WTC11 (cell line): Measurements from ENCODE around the gene CNTNAP2. TPM values are rescaled to one million over a fixed set of nuclear protein-coding genes. Genes with fewer than 3 reads are reported as not detected.
A peak's percentile ranks its signal among the peaks of the same experiment; 100 is the strongest.

Experiments
- ATAC-seq: fragments of 200-7000 bp; cut with Tn5 transposase; 2 replicates; pipeline ENCODE4 v1.10.0; 2021; ENCODE audit warnings: mild to moderate bottlenecking, moderate library complexity
- CTCF ChIA-PET: fragments of 300-600 bp; sonication (Branson Sonifier 250); formaldehyde crosslinking; loops from one replicate; lab custom pipeline; 2021; ENCODE audit warnings: antibody characterized with exemption; lab: Charles Lee
- POLR2A ChIA-PET: fragments of 350-600 bp; sonication (Branson Sonifier 250); formaldehyde crosslinking; loops from one replicate; lab custom pipeline; 2021; ENCODE audit warnings: antibody characterized with exemption; lab: Charles Lee
- DNase-seq: peaks from one replicate; pipeline ENCODE4 v3.0.0; 2021; ENCODE audit warnings: low spot score
- H3K27ac Mint-ChIP-seq: 2 replicates; pipeline ENCODE4 v1.8.0; 2021; ENCODE audit warnings: mixed read lengths
- H3K27me3 Mint-ChIP-seq: 2 replicates; pipeline ENCODE4 v1.8.0; 2021; ENCODE audit warnings: low read depth, mild to moderate bottlenecking, moderate library complexity, mixed read lengths
- H3K36me3 Mint-ChIP-seq: 2 replicates; pipeline ENCODE4 v1.8.0; 2021; ENCODE audit warnings: mixed read lengths
- H3K4me1 Mint-ChIP-seq: 2 replicates; pipeline ENCODE4 v1.8.0; 2022; ENCODE audit warnings: mixed read lengths
- H3K4me3 Mint-ChIP-seq: 2 replicates; pipeline ENCODE4 v1.8.0; 2021; ENCODE audit warnings: mild to moderate bottlenecking, moderate library complexity, mixed read lengths
- H3K9me3 Mint-ChIP-seq: 2 replicates; pipeline ENCODE4 v1.8.0; 2021; ENCODE audit warnings: mixed read lengths
- GTF2I ChIP-seq: fragments of 250-450 bp; sonication (Bioruptor Pico); conservative IDR thresholded peaks from 2 replicates; pipeline ENCODE4 v1.4.0; 2021; ENCODE audit warnings: mild to moderate bottlenecking
- JAZF1 ChIP-seq: fragments of 250-450 bp; sonication (Bioruptor Pico); IDR thresholded peaks from 2 replicates; pipeline ENCODE4 v1.9.0; 2021; ENCODE audit warnings: moderate library complexity, mild to moderate bottlenecking, inconsistent platforms
- KAT7 ChIP-seq: sonication (generic); formaldehyde crosslinking; IDR thresholded peaks from 2 replicates; pipeline ENCODE4 v1.8.1; 2023; ENCODE audit warnings: missing genetic modification reagents, mild to moderate bottlenecking, borderline replicate concordance
- MXD4 ChIP-seq: fragments of 250-450 bp; sonication (Bioruptor Pico); IDR thresholded peaks from 2 replicates; pipeline ENCODE4 v1.8.0; 2021; ENCODE audit warnings: mild to moderate bottlenecking, moderate library complexity, borderline replicate concordance
- ZNF423 ChIP-seq: fragments of 250-450 bp; sonication (Bioruptor Pico); IDR thresholded peaks from 2 replicates; pipeline ENCODE4 v2.1.2; 2022; ENCODE audit warnings: mild to moderate bottlenecking, moderate library complexity
- total RNA-seq: library from RNA; stranded (reverse); gene quantifications from 3 replicates; pipeline ENCODE4 v1.2.3, GENCODE V29; 2021
- TF ChIP-seq, protein P1 (sequence below): fragments of 250-450 bp; sonication (Bioruptor Pico); IDR thresholded peaks from 2 replicates; pipeline ENCODE4 v1.9.0; 2021; ENCODE audit warnings: mild to moderate bottlenecking
- TF ChIP-seq, protein P2 (sequence below): sonication (generic); formaldehyde crosslinking; IDR thresholded peaks from 2 replicates; pipeline ENCODE4 v1.8.1; 2022; ENCODE audit warnings: low read depth, mild to moderate bottlenecking, moderate library complexity, missing genetic modification reagents, borderline replicate concordance
- TF ChIP-seq, protein P3 (sequence below): sonication (generic); formaldehyde crosslinking; IDR thresholded peaks from 2 replicates; pipeline ENCODE4 v1.8.1; 2023; ENCODE audit warnings: mild to moderate bottlenecking, missing genetic modification reagents, moderate library complexity
- TF ChIP-seq, protein P4 (sequence below): fragments of 250-450 bp; sonication (Bioruptor Pico); IDR thresholded peaks from 2 replicates; pipeline ENCODE4 v1.9.0; 2021; ENCODE audit warnings: mild to moderate bottlenecking, borderline replicate concordance
- TF ChIP-seq, protein P5 (sequence below): sonication (generic); formaldehyde crosslinking; IDR thresholded peaks from 2 replicates; pipeline ENCODE4 v1.8.0; 2022; ENCODE audit warnings: mild to moderate bottlenecking, missing genetic modification reagents

CNTNAP2 gene
- total RNA-seq, 1 experiment from 2014 or later, result 63.8 TPM

DNA sequence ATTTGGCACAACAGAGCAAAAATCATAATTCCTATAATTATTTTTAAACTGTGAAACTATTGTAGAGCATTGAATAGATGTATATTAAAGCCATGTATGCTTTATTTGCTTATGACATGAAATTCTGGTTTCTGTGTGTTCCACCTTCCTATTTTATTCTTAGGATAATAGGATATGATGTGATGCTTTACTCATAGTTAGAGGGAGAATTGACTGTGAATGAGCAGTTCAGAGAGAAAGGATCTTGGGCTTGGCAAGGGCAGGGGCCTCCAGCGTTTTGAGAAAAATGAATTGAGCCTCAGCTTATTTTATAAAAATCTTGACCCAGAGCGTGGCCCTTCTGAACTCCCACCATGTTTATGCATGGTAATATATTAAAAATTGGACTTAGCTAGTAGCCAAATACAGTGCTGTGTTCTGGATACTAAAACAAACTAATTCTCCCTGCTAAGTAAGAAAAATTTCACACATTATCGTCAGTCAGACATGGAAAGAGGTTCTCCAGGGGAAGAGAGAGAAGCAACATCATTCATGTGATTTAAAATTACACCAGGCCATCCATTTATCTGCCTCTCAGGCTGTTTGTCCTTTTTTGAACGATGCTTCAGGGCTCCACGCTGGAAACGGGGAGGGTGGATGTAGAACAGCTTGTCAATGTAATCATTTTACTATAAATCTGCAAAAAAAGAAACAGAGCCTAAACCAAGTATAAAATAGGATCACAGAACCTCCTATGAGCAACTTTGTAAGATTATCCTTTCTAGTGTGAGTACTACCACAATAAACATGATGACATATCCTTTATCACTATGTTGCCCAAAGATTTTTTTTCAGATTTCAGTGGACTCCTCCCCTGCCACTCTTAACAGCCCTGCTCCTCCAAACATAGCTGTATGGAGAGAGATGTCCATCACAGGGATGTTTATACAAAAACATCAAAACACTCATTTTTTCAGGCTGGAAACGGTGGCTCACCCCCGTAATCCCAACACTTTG lies 2215.9 kb downstream of the CNTNAP2 start:
- no peak for ATAC-seq
- no peak for DNase-seq
- H3K27me3 Mint-ChIP-seq, result peaks cover 4% of the 10 kb centered on the region
- ChIA-PET CTCF (no interaction called here), POLR2A (no interaction called here)
- TF ChIP-seq, protein P1, sequence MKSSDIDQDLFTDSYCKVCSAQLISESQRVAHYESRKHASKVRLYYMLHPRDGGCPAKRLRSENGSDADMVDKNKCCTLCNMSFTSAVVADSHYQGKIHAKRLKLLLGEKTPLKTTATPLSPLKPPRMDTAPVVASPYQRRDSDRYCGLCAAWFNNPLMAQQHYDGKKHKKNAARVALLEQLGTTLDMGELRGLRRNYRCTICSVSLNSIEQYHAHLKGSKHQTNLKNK (CRISPR knock-in tag), result no peak
- TF ChIP-seq, protein P2, sequence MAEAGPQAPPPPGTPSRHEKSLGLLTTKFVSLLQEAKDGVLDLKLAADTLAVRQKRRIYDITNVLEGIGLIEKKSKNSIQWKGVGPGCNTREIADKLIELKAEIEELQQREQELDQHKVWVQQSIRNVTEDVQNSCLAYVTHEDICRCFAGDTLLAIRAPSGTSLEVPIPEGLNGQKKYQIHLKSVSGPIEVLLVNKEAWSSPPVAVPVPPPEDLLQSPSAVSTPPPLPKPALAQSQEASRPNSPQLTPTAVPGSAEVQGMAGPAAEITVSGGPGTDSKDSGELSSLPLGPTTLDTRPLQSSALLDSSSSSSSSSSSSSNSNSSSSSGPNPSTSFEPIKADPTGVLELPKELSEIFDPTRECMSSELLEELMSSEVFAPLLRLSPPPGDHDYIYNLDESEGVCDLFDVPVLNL (CRISPR knock-in tag), result no peak
- TF ChIP-seq MXD4 (CRISPR knock-in tag) (no peak), KAT7 (CRISPR knock-in tag) (no peak), GTF2I (CRISPR knock-in tag) (no peak)
- TF ChIP-seq, protein P3, sequence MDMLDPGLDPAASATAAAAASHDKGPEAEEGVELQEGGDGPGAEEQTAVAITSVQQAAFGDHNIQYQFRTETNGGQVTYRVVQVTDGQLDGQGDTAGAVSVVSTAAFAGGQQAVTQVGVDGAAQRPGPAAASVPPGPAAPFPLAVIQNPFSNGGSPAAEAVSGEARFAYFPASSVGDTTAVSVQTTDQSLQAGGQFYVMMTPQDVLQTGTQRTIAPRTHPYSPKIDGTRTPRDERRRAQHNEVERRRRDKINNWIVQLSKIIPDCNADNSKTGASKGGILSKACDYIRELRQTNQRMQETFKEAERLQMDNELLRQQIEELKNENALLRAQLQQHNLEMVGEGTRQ, result no peak
- no peak overlapping the region for H3K4me3 Mint-ChIP-seq
- peaks cover 28% of the 10 kb centered on the region for H3K9me3 Mint-ChIP-seq
- H3K4me1 Mint-ChIP-seq, result peaks cover 32% of the 10 kb centered on the region
- H3K27ac Mint-ChIP-seq, result no peak overlapping the region
- H3K36me3 Mint-ChIP-seq, result peaks cover 20% of the 10 kb centered on the region

DNA sequence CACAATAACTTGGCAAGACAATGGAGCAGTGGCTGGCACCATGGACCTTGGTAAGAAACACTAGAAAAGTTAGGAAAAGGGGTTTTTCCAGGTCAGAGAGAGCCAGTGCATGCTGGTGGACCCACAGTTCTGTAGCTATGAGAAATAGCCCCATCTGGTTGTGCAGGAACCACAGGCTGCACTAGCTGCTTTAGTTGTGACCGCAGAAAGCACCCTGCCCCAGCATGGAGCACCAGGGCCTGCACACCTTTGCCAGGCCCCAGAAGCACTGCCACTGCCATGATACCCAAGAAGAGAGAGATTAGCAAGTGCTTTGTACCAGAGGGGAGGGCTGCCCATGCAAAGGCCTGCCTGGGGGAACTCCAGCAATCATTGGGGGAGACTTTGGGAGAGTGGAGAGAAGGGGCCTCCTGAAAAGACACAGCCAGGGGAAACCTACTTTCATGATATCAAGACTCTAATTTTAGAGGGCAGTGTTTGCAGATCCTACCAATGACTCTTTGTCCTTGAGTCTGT lies 2217.9 kb downstream of the CNTNAP2 start:
- CTCF ChIA-PET, result interaction anchor here (0.8 kb wide), 1 partner anchor 70 kb away, joined by 4 read pairs; no protein-coding TSS in a partner anchor
- Mint-ChIP-seq H3K9me3 (peaks cover 21% of the 10 kb centered on the region), H3K4me3 (no peak overlapping the region), H3K27me3 (peaks cover 7% of the 10 kb centered on the region)
- no peak for ATAC-seq
- POLR2A ChIA-PET, result interaction anchor here (0.6 kb wide), 2 partner anchors 1152 to 1292 kb away, joined by 6 read pairs; no protein-coding TSS in a partner anchor
- no peak for DNase-seq
- TF ChIP-seq, protein P4, sequence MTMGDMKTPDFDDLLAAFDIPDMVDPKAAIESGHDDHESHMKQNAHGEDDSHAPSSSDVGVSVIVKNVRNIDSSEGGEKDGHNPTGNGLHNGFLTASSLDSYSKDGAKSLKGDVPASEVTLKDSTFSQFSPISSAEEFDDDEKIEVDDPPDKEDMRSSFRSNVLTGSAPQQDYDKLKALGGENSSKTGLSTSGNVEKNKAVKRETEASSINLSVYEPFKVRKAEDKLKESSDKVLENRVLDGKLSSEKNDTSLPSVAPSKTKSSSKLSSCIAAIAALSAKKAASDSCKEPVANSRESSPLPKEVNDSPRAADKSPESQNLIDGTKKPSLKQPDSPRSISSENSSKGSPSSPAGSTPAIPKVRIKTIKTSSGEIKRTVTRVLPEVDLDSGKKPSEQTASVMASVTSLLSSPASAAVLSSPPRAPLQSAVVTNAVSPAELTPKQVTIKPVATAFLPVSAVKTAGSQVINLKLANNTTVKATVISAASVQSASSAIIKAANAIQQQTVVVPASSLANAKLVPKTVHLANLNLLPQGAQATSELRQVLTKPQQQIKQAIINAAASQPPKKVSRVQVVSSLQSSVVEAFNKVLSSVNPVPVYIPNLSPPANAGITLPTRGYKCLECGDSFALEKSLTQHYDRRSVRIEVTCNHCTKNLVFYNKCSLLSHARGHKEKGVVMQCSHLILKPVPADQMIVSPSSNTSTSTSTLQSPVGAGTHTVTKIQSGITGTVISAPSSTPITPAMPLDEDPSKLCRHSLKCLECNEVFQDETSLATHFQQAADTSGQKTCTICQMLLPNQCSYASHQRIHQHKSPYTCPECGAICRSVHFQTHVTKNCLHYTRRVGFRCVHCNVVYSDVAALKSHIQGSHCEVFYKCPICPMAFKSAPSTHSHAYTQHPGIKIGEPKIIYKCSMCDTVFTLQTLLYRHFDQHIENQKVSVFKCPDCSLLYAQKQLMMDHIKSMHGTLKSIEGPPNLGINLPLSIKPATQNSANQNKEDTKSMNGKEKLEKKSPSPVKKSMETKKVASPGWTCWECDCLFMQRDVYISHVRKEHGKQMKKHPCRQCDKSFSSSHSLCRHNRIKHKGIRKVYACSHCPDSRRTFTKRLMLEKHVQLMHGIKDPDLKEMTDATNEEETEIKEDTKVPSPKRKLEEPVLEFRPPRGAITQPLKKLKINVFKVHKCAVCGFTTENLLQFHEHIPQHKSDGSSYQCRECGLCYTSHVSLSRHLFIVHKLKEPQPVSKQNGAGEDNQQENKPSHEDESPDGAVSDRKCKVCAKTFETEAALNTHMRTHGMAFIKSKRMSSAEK (CRISPR knock-in tag), result no peak
- TF ChIP-seq JAZF1, result no peak
- TF ChIP-seq, all 79 proteins: peak for 0
- H3K27ac Mint-ChIP-seq, result no peak overlapping the region
- H3K36me3 Mint-ChIP-seq, result peaks cover 16% of the 10 kb centered on the region
- H3K4me1 Mint-ChIP-seq, result peaks cover 48% of the 10 kb centered on the region

DNA sequence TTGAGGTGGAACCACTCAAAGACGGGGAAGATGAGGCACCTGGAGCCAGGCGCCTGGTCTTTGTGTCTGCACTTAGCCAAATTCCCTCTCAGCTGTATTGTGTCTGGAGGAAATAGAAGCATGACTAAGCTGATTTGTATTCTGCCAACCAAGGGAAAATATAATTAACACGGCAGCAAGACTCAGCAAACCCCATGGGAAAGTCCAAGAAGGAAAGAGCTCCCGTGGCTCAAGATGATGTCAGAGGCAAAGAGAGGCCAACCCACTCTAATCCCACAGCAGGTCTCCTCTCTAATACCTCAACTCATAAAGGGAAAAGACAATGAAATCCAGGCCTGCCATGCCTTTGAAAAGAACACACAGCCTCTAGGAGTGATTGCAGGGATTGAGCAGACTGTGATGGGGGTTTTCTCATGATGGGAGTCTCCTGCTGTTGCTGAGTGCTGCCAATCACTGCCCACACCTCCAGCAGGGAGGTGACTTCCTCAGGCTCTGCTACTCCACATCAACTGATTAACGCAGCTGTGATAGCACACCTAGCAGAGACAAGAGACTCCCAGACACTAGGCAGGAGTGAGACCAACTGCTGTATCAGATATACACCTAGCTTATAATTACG lies 2218.5 kb downstream of the CNTNAP2 start:
- TF ChIP-seq ZNF423, result peak; percentile 40; the same call in 1 of the 2 replicates
- TF ChIP-seq, protein P5, sequence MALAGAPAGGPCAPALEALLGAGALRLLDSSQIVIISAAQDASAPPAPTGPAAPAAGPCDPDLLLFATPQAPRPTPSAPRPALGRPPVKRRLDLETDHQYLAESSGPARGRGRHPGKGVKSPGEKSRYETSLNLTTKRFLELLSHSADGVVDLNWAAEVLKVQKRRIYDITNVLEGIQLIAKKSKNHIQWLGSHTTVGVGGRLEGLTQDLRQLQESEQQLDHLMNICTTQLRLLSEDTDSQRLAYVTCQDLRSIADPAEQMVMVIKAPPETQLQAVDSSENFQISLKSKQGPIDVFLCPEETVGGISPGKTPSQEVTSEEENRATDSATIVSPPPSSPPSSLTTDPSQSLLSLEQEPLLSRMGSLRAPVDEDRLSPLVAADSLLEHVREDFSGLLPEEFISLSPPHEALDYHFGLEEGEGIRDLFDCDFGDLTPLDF (CRISPR knock-in tag), result no peak
- Mint-ChIP-seq H3K27me3 (peaks cover 6% of the 10 kb centered on the region), H3K27ac (peak overlapping the region; percentile 33; the same call in 1 of the 2 replicates), H3K4me3 (no peak overlapping the region), H3K4me1 (peaks cover 49% of the 10 kb centered on the region), H3K36me3 (peaks cover 11% of the 10 kb centered on the region), H3K9me3 (peaks cover 16% of the 10 kb centered on the region)
- ATAC-seq (peak; percentile 19), DNase-seq (no peak)
- ChIA-PET POLR2A (interaction anchor here (0.6 kb wide), 2 partner anchors 1153 to 1291 kb away, joined by 6 read pairs; no protein-coding TSS in a partner anchor), CTCF (interaction anchor here (0.8 kb wide), 1 partner anchor 70 kb away, joined by 4 read pairs; no protein-coding TSS in a partner anchor)
